Tracheal epithelial cell (primary cell): ENCODE results near the gene PUS10. TPM values are rescaled to one million over a fixed set of nuclear protein-coding genes. Genes with fewer than 3 reads are reported as not detected.

Experiments
- total RNA-seq: library from RNA; depleted of rRNA; stranded (reverse); fragments of >200 nt; gene quantifications from 2 replicates; pipeline ENCODE4 v1.2.1, GENCODE V29; 2014

Gene PUS10
- total RNA-seq: 2.2 and 7.5 TPM in 2 replicates

GRCh38 chr2:61017556-61018317 is at the start of gene PUS10, which contains the start of gene PEX13:
Gene PUS10, minus strand, starts transcription at chr2:61018255. Its CDS starts 6,365 bp downstream, at chr2:61011890.
Gene PEX13, plus strand, starts transcription at chr2:61017720. Its CDS starts 40 bp downstream, at chr2:61017760.

GRCh38 chr2:61065714-61066709 is 48.0 kb upstream of the PUS10 start, which contains the start of gene SANBR:
Gene SANBR, plus strand, starts transcription at chr2:61065871. Its CDS starts 4,480 bp downstream, at chr2:61070351.

Other genes with a start within 250 kb of the PUS10 start
- 8.7 and 12.1 TPM in 2 replicates for gene REL, start 136.7 kb downstream of the PUS10 start, total RNA-seq
- gene PEX13, start 535 bp downstream of the PUS10 start, total RNA-seq: 50.8 and 69.9 TPM in 2 replicates
- 8.5 and 12.8 TPM in 2 replicates for gene SANBR, start 47.6 kb upstream of the PUS10 start, total RNA-seq
- 4.1 and 7.9 TPM in 2 replicates for gene C2orf74, start 143.9 kb upstream of the PUS10 start, total RNA-seq